Measurements from ENCODE around the gene NGEF. TPM values are rescaled to one million over a fixed set of nuclear protein-coding genes. Genes with fewer than 3 reads are reported as not detected.

The NGEF gene
- total RNA-seq, 1 experiment from 2014 or later: 5.4 TPM

GRCh38 chr2:233025706-233026105 lies 12.7 kb upstream of the NGEF start:
- CTCF ChIA-PET: no interaction called here
- peaks cover 3% of the 10 kb centered on the region; the same call in 1 of the 2 replicates for H3K9me3 Mint-ChIP-seq
- POLR2A ChIA-PET: no interaction called here
- H3K4me1 Mint-ChIP-seq: peaks cover 7% of the 10 kb centered on the region
- no peak for ATAC-seq
- H3K27me3 Mint-ChIP-seq (ENCODE audit: low read depth): no peaks in the 10 kb centered on the region; the same call in 1 of the 2 replicates
- DNase-seq (ENCODE audit: low spot score): no peak
- no peak overlapping the region for H3K27ac Mint-ChIP-seq
- H3K36me3 Mint-ChIP-seq: no peaks in the 10 kb centered on the region
- no peak for TF ChIP-seq CTCF (IDR thresholded peaks at IDR 0.05)
- TF ChIP-seq ZNF232 (CRISPR knock-in tag; IDR thresholded peaks at IDR 0.05): no peak
- no peak for TF ChIP-seq CDX4 (CRISPR knock-in tag; IDR thresholded peaks at IDR 0.05; ENCODE audit: borderline replicate concordance)
- TF ChIP-seq ZNF263 (CRISPR knock-in tag; IDR thresholded peaks at IDR 0.05; ENCODE audit: low read depth): no peak
- TF ChIP-seq ZNF138 (CRISPR knock-in tag; conservative IDR thresholded peaks at IDR 0.05): no peak
- no peak for TF ChIP-seq CREB1 (CRISPR knock-in tag; IDR thresholded peaks at IDR 0.05)
- TF ChIP-seq SMAD4 (CRISPR knock-in tag; IDR thresholded peaks at IDR 0.05): no peak
- TF ChIP-seq ZNF396 (CRISPR knock-in tag; IDR thresholded peaks at IDR 0.05; ENCODE audit: borderline replicate concordance): no peak
- TF ChIP-seq E2F4 (CRISPR knock-in tag; IDR thresholded peaks at IDR 0.05; ENCODE audit: borderline replicate concordance, low read depth): no peak
- no peak for TF ChIP-seq ZNF671 (CRISPR knock-in tag; IDR thresholded peaks at IDR 0.05)
- no peak for TF ChIP-seq MLX (CRISPR knock-in tag; IDR thresholded peaks at IDR 0.05)
- no peak for TF ChIP-seq ATF3 (CRISPR knock-in tag; conservative IDR thresholded peaks at IDR 0.05)
- no peak overlapping the region for H3K4me3 Mint-ChIP-seq

- H3K36me3 Mint-ChIP-seq: no peaks in the 10 kb centered on the region
- CTCF ChIA-PET: no interaction called here
- POLR2A ChIA-PET: no interaction called here
- no peak overlapping the region for H3K27ac Mint-ChIP-seq
- TF ChIP-seq TEAD1 (CRISPR knock-in tag; IDR thresholded peaks at IDR 0.05) (no peak), SMAD4 (CRISPR knock-in tag; IDR thresholded peaks at IDR 0.05) (no peak), ZNF396 (CRISPR knock-in tag; IDR thresholded peaks at IDR 0.05; ENCODE audit: borderline replicate concordance) (no peak), ZNF232 (CRISPR knock-in tag; IDR thresholded peaks at IDR 0.05) (no peak), NR1H2 (CRISPR knock-in tag; IDR thresholded peaks at IDR 0.05) (no peak), USF1 (CRISPR knock-in tag; IDR thresholded peaks at IDR 0.05) (no peak), GTF2I (CRISPR knock-in tag; conservative IDR thresholded peaks at IDR 0.05) (no peak), MAX (CRISPR knock-in tag; IDR thresholded peaks at IDR 0.05) (no peak), SP1 (CRISPR knock-in tag; conservative IDR thresholded peaks at IDR 0.05) (no peak), SOX15 (CRISPR knock-in tag; IDR thresholded peaks at IDR 0.05) (no peak), NFYB (CRISPR knock-in tag; conservative IDR thresholded peaks at IDR 0.05; ENCODE audit: low read depth) (no peak), ESRRA (CRISPR knock-in tag; IDR thresholded peaks at IDR 0.05; ENCODE audit: borderline replicate concordance) (no peak), USF2 (CRISPR knock-in tag; IDR thresholded peaks at IDR 0.05) (no peak), ZNF416 (CRISPR knock-in tag; IDR thresholded peaks at IDR 0.05) (no peak), EMX1 (CRISPR knock-in tag; IDR thresholded peaks at IDR 0.05) (no peak), GRHL2 (CRISPR knock-in tag; IDR thresholded peaks at IDR 0.05; ENCODE audit: insufficient replicate concordance, severe bottlenecking) (no peak), FOXJ3 (CRISPR knock-in tag; IDR thresholded peaks at IDR 0.05; ENCODE audit: borderline replicate concordance) (no peak), NFE2L1 (CRISPR knock-in tag; IDR thresholded peaks at IDR 0.05) (no peak), NFATC4 (CRISPR knock-in tag; IDR thresholded peaks at IDR 0.05) (no peak)
- H3K4me3 Mint-ChIP-seq: no peak overlapping the region
- DNase-seq (ENCODE audit: low spot score): no peak
- H3K4me1 Mint-ChIP-seq: peaks cover 7% of the 10 kb centered on the region
- H3K27me3 Mint-ChIP-seq (ENCODE audit: low read depth): no peaks in the 10 kb centered on the region; the same call in 1 of the 2 replicates
- ATAC-seq: no peak
- H3K9me3 Mint-ChIP-seq: no peaks in the 10 kb centered on the region
These were observed 10.8 kb upstream of the NGEF start for GRCh38 chr2:233023761-233024410.
